Pancreas (tissue), 10 donors: ENCODE results near the gene FBLN1. TPM values are rescaled to one million over a fixed set of nuclear protein-coding genes. Genes with fewer than 3 reads are reported as not detected.

Source experiments
- ATAC-seq, 4 donors: fragments of 200-7000 bp; cut with Tn5 transposase; one replicate each; pipeline versions ENCODE4 v1.8.0 to v1.9.1; 2020; ENCODE audit warnings: mild to moderate bottlenecking in 4 of 4, moderate library complexity in 4 of 4
- DNase-seq, 6 donors: peaks; one replicate each; pipeline ENCODE4 v3.0.0-alpha.2; 2020
- FAIRE-seq: peaks from 2 replicates; lab custom pipeline; 2012; peaks lifted over from hg19 to GRCh38; lab: Jason Lieb, UNC
- H3K27ac ChIP-seq, 4 donors: fragments of 200-600 bp; sonication (generic); 1 replicate in 3 of 4; 2 replicates in 1 of 4; pipeline versions ENCODE4 v1.5.0 to v1.8.0; 2020
- H3K27me3 ChIP-seq, 4 donors: fragments of 200-600 bp; one replicate each; pipeline ENCODE4 v1.8.0; 2021
- H3K36me3 ChIP-seq, 3 donors: fragments of 200-600 bp; sonication (generic) in 1 of 3; one replicate each; pipeline versions ENCODE4 v1.5.0 to v1.8.0; 2020 to 2021
- H3K4me1 ChIP-seq, 3 donors: fragments of 200-600 bp; one replicate each; pipeline ENCODE4 v1.8.0; 2021
- H3K4me3 ChIP-seq, 4 donors: fragments of 200-600 bp; sonication (generic) in 2 of 4; one replicate each; pipeline versions ENCODE4 v1.5.0 to v1.8.0; 2020 to 2021
- H3K9me3 ChIP-seq, 4 donors: fragments of 200-600 bp; one replicate each; pipeline ENCODE4 v1.8.0; 2021
- WGBS, 2 donors: extraction: QIAGEN DNeasy Blood & Tissue Kit; methylation state at CpG; one replicate each; pipeline ENCODE4 v1.1.7; 2013; 5-methylcytosine and 5-hydroxymethylcytosine counted together
- intact Hi-C, 3 donors: fragments of 100-400 bp; cut with DNase I; formaldehyde crosslinking; loops; one replicate each; pipeline versions ENCODE4 v1.11.1 to v1.14.2; 2022
- polyA plus RNA-seq, 2 donors: library from polyadenylated mRNA; stranded (reverse); fragments of 200-250 nt; gene quantifications; one replicate each; pipeline ENCODE4 v1.2.3, GENCODE V29; 2013
- total RNA-seq, 6 donors: library from RNA; stranded (reverse); fragmentation: NEBNext Ultra II Directional in 4 of 6; extraction: Animal tissue kit (Norgen Biotek cat#: 25700) in 4 of 6; gene quantifications; one replicate each; pipeline versions ENCODE4 v1.2.1 to v1.2.4, GENCODE V29; 2021 to 2023
- TF ChIP-seq, protein P1 (sequence below), 4 donors: fragments of 200-600 bp; sonication (generic) in 3 of 4; IDR thresholded peaks; one replicate each; pipeline versions ENCODE4 v1.5.0 to v1.8.0; 2021; ENCODE audit warnings: antibody characterized with exemption in 4 of 4
- donor health status: healthy with polysubstance abuse.
- donor health status: DM: no; HTN: no; CAD: no; lungs with moderate emphysema.
- donor health status: DM: no; HTN: no; CAD: no.
- donor health status: control.
- donor health status: control.
- donor health status: Bipolar disorder and iron deficiency.
- donor health status: DM: yes; HTN: yes; CAD: no.
- donor health status: DM: no; HTN: no; CAD: no.
- donor health status: DM: no; HTN: no; CAD: no.
- donor health status: DM: yes; HTN: yes; CAD: no.

FBLN1 gene
- total and polyA plus RNA-seq, 8 donors: 12.0 to 114 (median 21.5) TPM

GRCh38 chr22:45608763-45609180 is 106.1 kb downstream of the FBLN1 start:
- FAIRE-seq: no peak
- Histone ChIP-seq H3K27me3 (no peaks in the 10 kb centered on the region), H3K9me3 (no peaks in the 10 kb centered on the region), H3K4me3 (no peak overlapping the region), H3K36me3 (no peaks in the 10 kb centered on the region), H3K27ac (no peak overlapping the region), H3K4me1 (peaks cover 0 to 1% (median 0%) of the 10 kb centered on the region in 3 donors)
- no peak for DNase-seq
- TF ChIP-seq, protein P1, sequence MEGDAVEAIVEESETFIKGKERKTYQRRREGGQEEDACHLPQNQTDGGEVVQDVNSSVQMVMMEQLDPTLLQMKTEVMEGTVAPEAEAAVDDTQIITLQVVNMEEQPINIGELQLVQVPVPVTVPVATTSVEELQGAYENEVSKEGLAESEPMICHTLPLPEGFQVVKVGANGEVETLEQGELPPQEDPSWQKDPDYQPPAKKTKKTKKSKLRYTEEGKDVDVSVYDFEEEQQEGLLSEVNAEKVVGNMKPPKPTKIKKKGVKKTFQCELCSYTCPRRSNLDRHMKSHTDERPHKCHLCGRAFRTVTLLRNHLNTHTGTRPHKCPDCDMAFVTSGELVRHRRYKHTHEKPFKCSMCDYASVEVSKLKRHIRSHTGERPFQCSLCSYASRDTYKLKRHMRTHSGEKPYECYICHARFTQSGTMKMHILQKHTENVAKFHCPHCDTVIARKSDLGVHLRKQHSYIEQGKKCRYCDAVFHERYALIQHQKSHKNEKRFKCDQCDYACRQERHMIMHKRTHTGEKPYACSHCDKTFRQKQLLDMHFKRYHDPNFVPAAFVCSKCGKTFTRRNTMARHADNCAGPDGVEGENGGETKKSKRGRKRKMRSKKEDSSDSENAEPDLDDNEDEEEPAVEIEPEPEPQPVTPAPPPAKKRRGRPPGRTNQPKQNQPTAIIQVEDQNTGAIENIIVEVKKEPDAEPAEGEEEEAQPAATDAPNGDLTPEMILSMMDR (IDR thresholded peaks at IDR 0.05): no peak
- ATAC-seq: no peak
- intact Hi-C loops: no loop called here
- 62 to 72% methylated on average over 8 of the region's 8 CpGs for WGBS, 2 donors

DNA sequence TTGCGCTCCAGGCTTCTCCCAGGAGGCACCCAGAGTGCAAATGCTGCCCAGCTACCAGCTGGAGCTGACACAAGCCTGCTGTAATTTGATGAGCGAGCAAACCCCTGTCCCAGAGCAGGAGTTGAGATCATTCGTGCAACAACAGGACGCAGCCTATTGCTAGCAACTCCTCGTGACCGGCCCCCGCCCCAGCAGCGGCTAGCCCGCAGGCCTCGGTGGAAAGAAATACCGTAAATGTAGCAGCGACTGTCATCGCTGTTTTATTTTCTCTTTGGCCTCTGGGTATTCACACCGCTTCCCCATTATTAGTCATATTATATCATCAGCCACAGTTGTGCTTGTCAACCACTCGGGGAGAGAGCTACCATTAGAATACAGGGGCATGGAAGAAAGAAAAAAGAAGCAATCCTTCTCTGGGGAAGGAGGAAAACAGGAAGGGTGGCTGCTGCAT is 109.8 kb downstream of the FBLN1 start:
- H3K4me3 ChIP-seq: no peak overlapping the region
- no peaks in the 10 kb centered on the region for H3K27me3 ChIP-seq
- TF ChIP-seq, protein P1 (IDR thresholded peaks at IDR 0.05): no peak
- H3K36me3 ChIP-seq: no peaks in the 10 kb centered on the region
- peak overlapping the region in 1 of 4 donors; percentile 8 for H3K27ac ChIP-seq
- H3K9me3 ChIP-seq: no peaks in the 10 kb centered on the region
- intact Hi-C loops: no loop called here
- peak in 1 of 6 donors; percentile 43 for DNase-seq
- 72 to 77% methylated on average over 15 of the region's 15 CpGs for WGBS, 2 donors
- H3K4me1 ChIP-seq: no peaks in the 10 kb centered on the region
- peak in 3 of 4 donors; percentile 34 to 76 (median 54) for ATAC-seq
- FAIRE-seq: no peak

- peak overlapping the region in 1 of 4 donors; percentile 8 for H3K27ac ChIP-seq
Measured at GRCh38 chr22:45612940-45613339, 110.3 kb downstream of the FBLN1 start.

GRCh38 chr22:45615364-45615763 is 112.7 kb downstream of the FBLN1 start:
- DNase-seq (no peak), ATAC-seq (no peak), FAIRE-seq (no peak)
- Histone ChIP-seq H3K27ac (no peak overlapping the region), H3K9me3 (no peaks in the 10 kb centered on the region), H3K27me3 (no peaks in the 10 kb centered on the region), H3K4me3 (no peak overlapping the region), H3K4me1 (no peaks in the 10 kb centered on the region), H3K36me3 (no peaks in the 10 kb centered on the region)
- TF ChIP-seq, protein P1 (IDR thresholded peaks at IDR 0.05): no peak
- 54 to 76% methylated on average over 3 of the region's 3 CpGs for WGBS, 2 donors
- intact Hi-C loops: no loop called here

More at GRCh38 chr22:45612940-45613339, 110.3 kb downstream of the FBLN1 start:
- Histone ChIP-seq H3K27me3 (no peaks in the 10 kb centered on the region), H3K4me1 (no peaks in the 10 kb centered on the region), H3K9me3 (no peaks in the 10 kb centered on the region), H3K36me3 (no peaks in the 10 kb centered on the region), H3K4me3 (no peak overlapping the region)
- ATAC-seq (peak in 2 of 4 donors; percentile 10 to 11), DNase-seq (no peak), FAIRE-seq (no peak)
- TF ChIP-seq, protein P1 (IDR thresholded peaks at IDR 0.05): no peak
- 66 to 80% methylated on average over 15 of the region's 15 CpGs for WGBS, 2 donors
- intact Hi-C loops: no loop called here

- H3K27ac ChIP-seq: no peak overlapping the region
- no peaks in the 10 kb centered on the region for H3K4me1 ChIP-seq
- intact Hi-C loops: no loop called here
- no peaks in the 10 kb centered on the region for H3K27me3 ChIP-seq
- no peak overlapping the region for H3K4me3 ChIP-seq
- DNase-seq (no peak), ATAC-seq (no peak), FAIRE-seq (no peak)
- TF ChIP-seq, protein P1 (IDR thresholded peaks at IDR 0.05): no peak
- H3K9me3 ChIP-seq: no peaks in the 10 kb centered on the region
- no peaks in the 10 kb centered on the region for H3K36me3 ChIP-seq
- 81 to 97% methylated on average over 2 of the region's 2 CpGs for WGBS, 2 donors
Measured at GRCh38 chr22:45616432-45616831, 113.7 kb downstream of the FBLN1 start.
